Measurements from ENCODE around the gene ST7L. TPM values are rescaled to one million over a fixed set of nuclear protein-coding genes. Genes with fewer than 3 reads are reported as not detected.
A peak's percentile ranks its signal among the peaks of the same experiment; 100 is the strongest.
"Not testable (repeated sequence)": the region's sequence is repeated elsewhere in the genome, so short reads cannot be mapped to it uniquely, and the experiment has no call there.

ST7L gene
- total and polyA plus RNA-seq, 7 donors: 9.0 to 13.7 (median 12.1) TPM

GRCh38 chr1:112646225-112646624, 27.3 kb upstream of the ST7L start:
- WGBS, 3 donors: 96 to 98% (median 98%) methylated on average over 4 of the region's 4 CpGs
- Histone ChIP-seq H3K36me3 (ENCODE audit: insufficient read depth in 1 of 2, low read depth in 1 of 2) (peaks cover 0 to 56% of the 10 kb centered on the region in 2 donors), H3K4me3 (no peak overlapping the region), H3K9me3 (no peaks in the 10 kb centered on the region), H3K27me3 (ENCODE audit: insufficient read depth in 3 of 3, low read length in 2 of 3) (no peaks in the 10 kb centered on the region), H3K4me1 (peaks cover 4% of the 10 kb centered on the region), H3K27ac (no peak overlapping the region)
- ATAC-seq (no peak), DNase-seq (no peak)
- intact Hi-C loops (cut with DNase I): no loop called here
- TF ChIP-seq, protein P1, sequence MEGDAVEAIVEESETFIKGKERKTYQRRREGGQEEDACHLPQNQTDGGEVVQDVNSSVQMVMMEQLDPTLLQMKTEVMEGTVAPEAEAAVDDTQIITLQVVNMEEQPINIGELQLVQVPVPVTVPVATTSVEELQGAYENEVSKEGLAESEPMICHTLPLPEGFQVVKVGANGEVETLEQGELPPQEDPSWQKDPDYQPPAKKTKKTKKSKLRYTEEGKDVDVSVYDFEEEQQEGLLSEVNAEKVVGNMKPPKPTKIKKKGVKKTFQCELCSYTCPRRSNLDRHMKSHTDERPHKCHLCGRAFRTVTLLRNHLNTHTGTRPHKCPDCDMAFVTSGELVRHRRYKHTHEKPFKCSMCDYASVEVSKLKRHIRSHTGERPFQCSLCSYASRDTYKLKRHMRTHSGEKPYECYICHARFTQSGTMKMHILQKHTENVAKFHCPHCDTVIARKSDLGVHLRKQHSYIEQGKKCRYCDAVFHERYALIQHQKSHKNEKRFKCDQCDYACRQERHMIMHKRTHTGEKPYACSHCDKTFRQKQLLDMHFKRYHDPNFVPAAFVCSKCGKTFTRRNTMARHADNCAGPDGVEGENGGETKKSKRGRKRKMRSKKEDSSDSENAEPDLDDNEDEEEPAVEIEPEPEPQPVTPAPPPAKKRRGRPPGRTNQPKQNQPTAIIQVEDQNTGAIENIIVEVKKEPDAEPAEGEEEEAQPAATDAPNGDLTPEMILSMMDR (IDR thresholded peaks at IDR 0.05): no peak

DNA sequence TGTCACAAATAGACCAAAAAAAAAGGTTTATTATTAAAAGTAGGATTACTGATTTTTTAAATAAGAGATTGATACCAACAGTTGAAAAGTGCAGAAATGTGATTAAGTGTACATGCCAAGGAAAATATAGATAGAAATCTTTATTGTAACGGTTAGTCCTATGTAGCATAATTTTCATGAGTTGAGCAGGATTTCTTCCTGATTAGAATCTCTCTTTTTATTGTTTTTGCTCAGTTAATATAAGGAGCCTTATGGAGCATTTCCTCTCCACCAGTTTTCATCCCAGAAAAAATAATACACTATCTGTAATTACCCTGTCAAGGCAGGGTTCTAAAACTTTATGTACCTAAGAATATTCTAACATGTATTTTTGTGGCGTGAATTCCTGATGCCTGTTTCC, 24.1 kb upstream of the ST7L start:
- TF ChIP-seq, protein P1 (IDR thresholded peaks at IDR 0.05): no peak
- Histone ChIP-seq H3K4me1 (peaks cover 7% of the 10 kb centered on the region), H3K27ac (no peak overlapping the region), H3K36me3 (ENCODE audit: insufficient read depth in 1 of 2, low read depth in 1 of 2) (peaks cover 0 to 25% of the 10 kb centered on the region in 2 donors), H3K27me3 (ENCODE audit: insufficient read depth in 3 of 3, low read length in 2 of 3) (no peaks in the 10 kb centered on the region), H3K9me3 (no peaks in the 10 kb centered on the region), H3K4me3 (no peak overlapping the region)
- ATAC-seq: no peak
- intact Hi-C loops (cut with DNase I): no loop called here
- DNase-seq: no peak
- WGBS, 3 donors: 85 to 90% (median 87%) methylated on average over 2 of the region's 2 CpGs

DNA sequence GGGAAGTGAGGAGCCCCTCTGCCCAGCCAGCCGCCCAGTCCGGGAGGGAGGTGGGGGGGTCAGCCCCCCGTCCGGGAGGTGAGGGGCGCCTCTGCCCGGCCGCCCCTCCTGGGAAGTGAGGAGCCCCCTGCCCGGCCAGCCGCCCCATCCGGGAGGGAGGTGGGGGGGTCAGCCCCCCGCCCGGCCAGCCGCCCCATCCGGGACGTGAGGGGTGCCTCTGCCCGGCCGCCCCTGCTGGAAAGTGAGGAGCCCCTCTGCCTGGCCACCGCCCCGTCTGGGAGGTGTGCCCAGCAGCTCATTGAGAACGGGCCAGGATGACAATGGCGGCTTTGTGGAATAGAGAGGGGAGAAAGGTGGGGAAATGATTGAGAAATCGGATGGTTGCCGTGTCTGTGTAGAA, 21.5 kb upstream of the ST7L start:
- DNase-seq; H3K27me3 ChIP-seq (ENCODE audit: insufficient read depth in 3 of 3, low read length in 2 of 3); intact Hi-C loops (cut with DNase I); ATAC-seq; H3K4me3 ChIP-seq; H3K9me3 ChIP-seq; H3K27ac ChIP-seq: not testable (repeated sequence)
- Histone ChIP-seq H3K36me3 (ENCODE audit: insufficient read depth in 1 of 2, low read depth in 1 of 2) (peaks cover 0 to 11% of the 10 kb centered on the region in 2 donors), H3K4me1 (peaks cover 32% of the 10 kb centered on the region)
- 90 to 94% (median 94%) methylated on average over 21 to 23 of the region's 23 CpGs for WGBS, 3 donors

DNA sequence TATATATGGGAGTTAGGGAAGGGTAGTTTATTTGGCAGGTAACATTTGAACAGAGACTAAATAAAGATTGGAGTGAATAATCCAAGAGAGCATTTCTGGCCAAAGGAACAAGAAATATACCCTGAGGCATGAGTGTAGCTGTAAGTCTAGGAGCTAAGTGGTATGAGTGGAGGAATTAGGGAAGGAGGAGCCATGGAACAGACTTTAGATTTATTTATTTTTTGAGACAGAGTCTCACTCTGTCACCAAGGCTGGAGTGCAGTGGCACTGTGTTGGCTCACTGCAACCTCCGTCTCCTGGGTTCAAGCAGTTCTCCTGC, 19.1 kb upstream of the ST7L start:
- Histone ChIP-seq H3K27ac (peak overlapping the region; percentile 33), H3K27me3 (ENCODE audit: insufficient read depth in 3 of 3, low read length in 2 of 3) (no peaks in the 10 kb centered on the region), H3K36me3 (ENCODE audit: insufficient read depth in 1 of 2, low read depth in 1 of 2) (no peaks in the 10 kb centered on the region), H3K9me3 (no peaks in the 10 kb centered on the region), H3K4me3 (no peak overlapping the region), H3K4me1 (peaks cover 43% of the 10 kb centered on the region)
- peak in 1 of 4 donors; percentile 34 for ATAC-seq
- intact Hi-C loops (cut with DNase I): loop anchor here in 1 of 2 donors (2.0 kb wide), 1 partner anchor 17 kb away; no protein-coding TSS in a partner anchor
- 69 to 91% (median 80%) methylated on average over 1 of the region's 1 CpG for WGBS, 3 donors
- no peak for DNase-seq
- TF ChIP-seq, protein P1 (IDR thresholded peaks at IDR 0.05): no peak

- DNase-seq: no peak
- TF ChIP-seq, protein P1 (IDR thresholded peaks at IDR 0.05): no peak
- no peaks in the 10 kb centered on the region for H3K9me3 ChIP-seq
- no peak overlapping the region for H3K4me3 ChIP-seq
- peak in 2 of 4 donors; percentile 53 to 61 for ATAC-seq
- peak overlapping the region; percentile 33 for H3K27ac ChIP-seq
- H3K4me1 ChIP-seq: peaks cover 47% of the 10 kb centered on the region
- no peaks in the 10 kb centered on the region for H3K36me3 ChIP-seq (ENCODE audit: insufficient read depth in 1 of 2, low read depth in 1 of 2)
- intact Hi-C loops (cut with DNase I): loop anchor here in 1 of 2 donors (2.0 kb wide), 1 partner anchor 17 kb away; no protein-coding TSS in a partner anchor
- 71 to 89% (median 85%) methylated on average over 4 of the region's 4 CpGs for WGBS, 3 donors
- H3K27me3 ChIP-seq (ENCODE audit: insufficient read depth in 3 of 3, low read length in 2 of 3): no peaks in the 10 kb centered on the region
Measured at GRCh38 chr1:112637254-112638109, 18.5 kb upstream of the ST7L start.
